GM12878 (cell line): ENCODE results near the gene TOPAZ1. TPM values are rescaled to one million over a fixed set of nuclear protein-coding genes. Genes with fewer than 3 reads are reported as not detected.

Experiments
- ATAC-seq: fragments of 200-7000 bp; cut with Tn5 transposase; 3 replicates; pipeline ENCODE4 v1.9.1; 2020; ENCODE audit warnings: mild to moderate bottlenecking, moderate library complexity
- BruUV-seq: library from RNA; stranded (reverse); fragments of 400-500 nt; replicated peaks from 2 replicates; lab custom pipeline; 2021; lab: Mats Ljungman, UMichigan
- CTCF ChIA-PET: fragments of 300-600 bp; sonication (Branson Sonifier 250); formaldehyde crosslinking; extraction: SDS; loops from one replicate; lab custom pipeline; 2021; ENCODE audit warnings: inconsistent platforms; lab: Yijun Ruan, JAX
- POLR2A ChIA-PET: fragments of 350-600 bp; formaldehyde crosslinking; extraction: SDS; loops from one replicate; lab custom pipeline; 2021; ENCODE audit warnings: inconsistent platforms; lab: Charles Lee
- RAD21 ChIA-PET: fragments of 300-600 bp; sonication (Branson Sonifier 250); formaldehyde crosslinking; loops from one replicate; lab custom pipeline; 2023; ENCODE audit warnings: antibody characterized with exemption; ENCODE audit not compliant: unreplicated experiment; lab: Charles Lee
- SMC1A ChIA-PET: fragments of 300-600 bp; sonication (Branson Sonifier 250); formaldehyde crosslinking; loops from one replicate; lab custom pipeline; 2023; ENCODE audit not compliant: unreplicated experiment, uncharacterized antibody; lab: Charles Lee
- DNase-seq: peaks from one replicate; pipeline ENCODE4 v3.0.0-alpha.2; 2011; ENCODE audit warnings: low read depth, low spot score
- FAIRE-seq: peaks from 3 replicates; lab custom pipeline; 2011; peaks lifted over from hg19 to GRCh38; lab: Jason Lieb, UNC
- H2AFZ ChIP-seq: 2 replicates; pipeline ENCODE4 v1.6.0; 2011; ENCODE audit warnings: low read depth, low read length, control low read depth; ENCODE audit not compliant: control insufficient read depth
- H3K27ac ChIP-seq: 2 replicates; pipeline ENCODE4 v1.5.1; 2011; ENCODE audit warnings: control low read depth; ENCODE audit not compliant: control insufficient read depth, insufficient read depth
- H3K27me3 ChIP-seq, 2 experiments: replicated peaks in 1 of 2; 2 replicates each; pipeline versions ENCODE4 v1.6.0 to v1.6.1; 2011; ENCODE audit warnings: low read length in 1 of 2; ENCODE audit not compliant: control insufficient read depth in 2 of 2, insufficient read depth in 2 of 2
- H3K36me3 ChIP-seq, 2 experiments: 2 replicates each; pipeline ENCODE4 v1.5.1; 2011; ENCODE audit warnings: low read length in 1 of 2; ENCODE audit not compliant: control insufficient read depth in 2 of 2, insufficient read depth in 2 of 2
- H3K4me1 ChIP-seq: 2 replicates; pipeline ENCODE4 v1.6.1; 2011; ENCODE audit warnings: mild to moderate bottlenecking, low read length, moderate library complexity, mixed read lengths; ENCODE audit not compliant: control insufficient read depth, insufficient read depth
- H3K4me2 ChIP-seq: 2 replicates; pipeline ENCODE4 v1.6.0; 2011; ENCODE audit warnings: control low read depth; ENCODE audit not compliant: control insufficient read depth, insufficient read depth
- H3K4me3 ChIP-seq: fragments of 200-600 bp; sonication (generic); 2 replicates; pipeline ENCODE4 v1.5.1; 2016
- H3K79me2 ChIP-seq: 2 replicates; pipeline ENCODE4 v1.6.0; 2011; ENCODE audit warnings: low read length; ENCODE audit not compliant: control insufficient read depth, insufficient read depth
- H3K9ac ChIP-seq: 2 replicates; pipeline ENCODE4 v1.8.0; 2011; ENCODE audit warnings: low read length, control low read depth, mixed read lengths; ENCODE audit not compliant: control insufficient read depth, insufficient read depth
- H3K9me3 ChIP-seq: replicated peaks from 3 replicates; pipeline ENCODE4 v1.5.1; 2011; ENCODE audit warnings: mild to moderate bottlenecking, low read length; ENCODE audit not compliant: control insufficient read depth, insufficient read depth
- H4K20me1 ChIP-seq: 2 replicates; pipeline ENCODE4 v1.6.0; 2011; ENCODE audit not compliant: control insufficient read depth, insufficient read depth
- CBX3 ChIP-seq: fragments of 200-600 bp; sonication (generic); IDR thresholded peaks from 2 replicates; pipeline ENCODE4 v1.6.1; 2016; ENCODE audit warnings: low read depth, borderline replicate concordance
- CHD2 ChIP-seq: IDR thresholded peaks from 2 replicates; pipeline ENCODE4 v1.6.1; 2011; ENCODE audit warnings: low read depth, low read length, improper control_type of control experiment, borderline replicate concordance
- CREM ChIP-seq: IDR thresholded peaks from 2 replicates; pipeline ENCODE4 v1.6.1; 2014; ENCODE audit warnings: antibody characterized with exemption, low read depth
- FOXM1 ChIP-seq: IDR thresholded peaks from 2 replicates; pipeline ENCODE4 v1.6.1; 2012; ENCODE audit warnings: low read depth, mild to moderate bottlenecking, inconsistent platforms, low read length, moderate library complexity
- JUNB ChIP-seq: IDR thresholded peaks from 2 replicates; pipeline ENCODE4 v1.6.1; 2016; ENCODE audit warnings: antibody characterized with exemption, mild to moderate bottlenecking
- MAX ChIP-seq: IDR thresholded peaks from 2 replicates; pipeline ENCODE4 v1.6.1; 2012; ENCODE audit warnings: low read depth, low read length, improper control_type of control experiment
- MYB ChIP-seq: fragments of 150-350 bp; IDR thresholded peaks from 2 replicates; pipeline ENCODE4 v1.6.1; 2014; ENCODE audit warnings: mild to moderate bottlenecking, low read depth, low read length, borderline replicate concordance
- MYC ChIP-seq: IDR thresholded peaks from 2 replicates; pipeline ENCODE4 v1.6.1; 2011; ENCODE audit warnings: mild to moderate bottlenecking, low read length, moderate library complexity, inconsistent platforms; ENCODE audit not compliant: insufficient read depth, insufficient replicate concordance, insufficient read length, severe bottlenecking
- NFYB ChIP-seq: IDR thresholded peaks from 2 replicates; pipeline ENCODE4 v1.6.1; 2011; ENCODE audit warnings: low read depth, mild to moderate bottlenecking, low read length, improper control_type of control experiment, moderate library complexity; ENCODE audit not compliant: insufficient read depth
- NR2C1 ChIP-seq: fragments of 450-650 bp; IDR thresholded peaks from 2 replicates; pipeline ENCODE4 v1.6.1; 2017; ENCODE audit warnings: antibody characterized with exemption, mild to moderate bottlenecking, moderate library complexity
- NRF1 ChIP-seq: conservative IDR thresholded peaks from 2 replicates; pipeline ENCODE4 v1.6.1; 2011; ENCODE audit warnings: mild to moderate bottlenecking, low read depth, low read length, improper control_type of control experiment
- RAD51 ChIP-seq: fragments of 450-650 bp; IDR thresholded peaks from 2 replicates; pipeline ENCODE4 v1.6.1; 2016; ENCODE audit warnings: moderate library complexity, mild to moderate bottlenecking, inconsistent platforms
- RFX5 ChIP-seq: IDR thresholded peaks from 2 replicates; pipeline ENCODE4 v1.6.1; 2011; ENCODE audit warnings: low read depth, low read length, improper control_type of control experiment
- SUPT20H ChIP-seq: IDR thresholded peaks from 2 replicates; pipeline ENCODE4 v1.6.1; 2011; ENCODE audit warnings: low read depth, mild to moderate bottlenecking, low read length, moderate library complexity, borderline replicate concordance; ENCODE audit not compliant: control insufficient read depth
- TCF7 ChIP-seq: IDR thresholded peaks from 2 replicates; pipeline ENCODE4 v1.6.1; 2014; ENCODE audit warnings: antibody characterized with exemption, borderline replicate concordance
- ZNF207 ChIP-seq: fragments of 450-650 bp; IDR thresholded peaks from 2 replicates; pipeline ENCODE4 v1.6.1; 2014; ENCODE audit warnings: antibody characterized with exemption, mild to moderate bottlenecking, borderline replicate concordance
- ZNF622 ChIP-seq: fragments of 450-650 bp; IDR thresholded peaks from 2 replicates; pipeline ENCODE4 v1.6.1; 2017; ENCODE audit warnings: mild to moderate bottlenecking, inconsistent platforms
- WGBS: methylation state at CpG from one replicate; pipeline ENCODE4 v1.1.6; 2016; ENCODE audit warnings: low lambda C conversion rate; ENCODE audit not compliant: insufficient replicate concordance, insufficient coverage; ENCODE audit errors: missing lambda C conversion rate; 5-methylcytosine and 5-hydroxymethylcytosine counted together
- in situ Hi-C: fragments of 300-500 bp; cut with MboI; formaldehyde crosslinking; loops from 9 replicates; pipeline ENCODE4 v1.14.3; 2018; ENCODE audit warnings: mixed read lengths
- intact Hi-C: fragments of 100-400 bp; cut with micrococcal nuclease; formaldehyde crosslinking; loops from one replicate; pipeline ENCODE4 v1.14.2; 2022; ENCODE audit not compliant: unreplicated experiment
- polyA plus RNA-seq, 11 experiments: library from polyadenylated mRNA; depleted of rRNA in 4 of 11; unstranded in 6 of 11; stranded (reverse) in 5 of 11; fragments of >200 nt; fragmentation: Nextera tagmentation in 4 of 11; fragmentation: Illumina TruSeq in 1 of 11; extraction: Ambion mirVana in 4 of 11; extraction: Trizol in 1 of 11; gene quantifications; 1 replicate in 1 of 11; 2 replicates in 10 of 11; pipeline versions ENCODE4 v1.2.1 to v1.2.3, GENCODE V29; 2011 to 2016; ENCODE audit warnings: inconsistent platforms in 2 of 11, missing spikeins in 2 of 11, low read depth in 1 of 11
- total RNA-seq, 4 experiments: library from RNA; depleted of rRNA in 3 of 4; stranded (reverse); fragments of >200 nt in 3 of 4; fragmentation: Illumina TruSeq in 1 of 4; extraction: Trizol in 1 of 4; gene quantifications; 2 replicates each; pipeline versions ENCODE4 v1.2.1 to v1.2.3, GENCODE V29; 2013 to 2021
- TF ChIP-seq, protein P1 (sequence below): fragments of 450-650 bp; IDR thresholded peaks from 2 replicates; pipeline ENCODE4 v1.6.1; 2017; ENCODE audit warnings: mild to moderate bottlenecking

The TOPAZ1 gene
- total and polyA plus RNA-seq, 10 of the 15 experiments (the other 5 are each of a cell fraction or from before 2014, with no cell fraction given) = 0.02 TPM; not detected in 9

DNA sequence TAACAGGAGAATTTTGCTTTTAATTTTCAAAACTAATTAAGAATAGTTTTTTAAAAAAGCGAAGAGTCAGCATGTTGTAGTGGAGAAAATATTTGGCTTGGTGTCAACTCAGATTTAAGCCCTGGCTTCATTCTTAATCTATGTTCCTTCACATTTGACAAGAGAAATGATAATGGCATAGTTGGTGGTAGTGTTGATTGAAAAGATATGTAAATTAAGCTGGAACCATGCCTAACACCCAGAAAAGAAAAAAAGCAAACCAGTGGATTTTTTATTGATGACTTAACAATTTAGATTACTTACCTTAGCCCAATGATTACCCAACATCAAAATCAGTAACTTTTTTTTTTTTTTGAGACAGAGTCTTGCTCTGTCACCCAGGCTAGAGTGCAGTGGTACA, 124.3 kb downstream of the TOPAZ1 start:
- CTCF ChIA-PET = interaction anchor here (0.6 kb wide), 1 partner anchor 16 kb away, joined by 3 read pairs; no protein-coding TSS in a partner anchor
- ATAC-seq = no peak
- no TSS peak for BruUV-seq
- RAD21 ChIA-PET = no interaction called here
- Histone ChIP-seq H3K4me1 (no peaks in the 10 kb centered on the region), H3K4me2 (no peak overlapping the region), H3K9me3 (no peaks in the 10 kb centered on the region), H4K20me1 (no peaks in the 10 kb centered on the region), H3K9ac (no peak overlapping the region), H3K27me3 (no peaks in the 10 kb centered on the region), H3K27ac (no peak overlapping the region), H3K79me2 (no peaks in the 10 kb centered on the region), H3K4me3 (no peak overlapping the region), H3K36me3 (no peaks in the 10 kb centered on the region; a peak in 1 of 4 replicates), H2AFZ (no peak overlapping the region)
- TF ChIP-seq TCF7 = no peak
- TF ChIP-seq ZNF207 = no peak
- TF ChIP-seq MYB = no peak
- TF ChIP-seq FOXM1 = no peak
- TF ChIP-seq MAX = no peak
- no peak for TF ChIP-seq RAD51
- TF ChIP-seq CBX3 = no peak
- no peak for TF ChIP-seq CREM
- TF ChIP-seq, protein P1, sequence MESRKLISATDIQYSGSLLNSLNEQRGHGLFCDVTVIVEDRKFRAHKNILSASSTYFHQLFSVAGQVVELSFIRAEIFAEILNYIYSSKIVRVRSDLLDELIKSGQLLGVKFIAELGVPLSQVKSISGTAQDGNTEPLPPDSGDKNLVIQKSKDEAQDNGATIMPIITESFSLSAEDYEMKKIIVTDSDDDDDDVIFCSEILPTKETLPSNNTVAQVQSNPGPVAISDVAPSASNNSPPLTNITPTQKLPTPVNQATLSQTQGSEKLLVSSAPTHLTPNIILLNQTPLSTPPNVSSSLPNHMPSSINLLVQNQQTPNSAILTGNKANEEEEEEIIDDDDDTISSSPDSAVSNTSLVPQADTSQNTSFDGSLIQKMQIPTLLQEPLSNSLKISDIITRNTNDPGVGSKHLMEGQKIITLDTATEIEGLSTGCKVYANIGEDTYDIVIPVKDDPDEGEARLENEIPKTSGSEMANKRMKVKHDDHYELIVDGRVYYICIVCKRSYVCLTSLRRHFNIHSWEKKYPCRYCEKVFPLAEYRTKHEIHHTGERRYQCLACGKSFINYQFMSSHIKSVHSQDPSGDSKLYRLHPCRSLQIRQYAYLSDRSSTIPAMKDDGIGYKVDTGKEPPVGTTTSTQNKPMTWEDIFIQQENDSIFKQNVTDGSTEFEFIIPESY = no peak
- no peak for TF ChIP-seq JUNB
- no peak for TF ChIP-seq ZNF622
- no peak for TF ChIP-seq NRF1
- no peak for TF ChIP-seq NR2C1
- no peak for TF ChIP-seq RFX5
- no peak for TF ChIP-seq CHD2
- no peak for TF ChIP-seq MYC
- TF ChIP-seq SUPT20H = no peak
- no peak for TF ChIP-seq NFYB
- FAIRE-seq = no peak
- in situ Hi-C loops (no loop called here), intact Hi-C loops (no loop called here)
- no peak for DNase-seq
- SMC1A ChIA-PET = interaction anchor here (1.0 kb wide), 1 partner anchor 152 kb away, joined by 4 read pairs; no protein-coding TSS in a partner anchor
- 96% methylated on average over 1 of the region's 1 CpG for WGBS
- POLR2A ChIA-PET = no interaction called here
